OCI-LY7 (cell line): ENCODE results near the gene ITGB8. TPM values are rescaled to one million over a fixed set of nuclear protein-coding genes. Genes with fewer than 3 reads are reported as not detected.

ENCODE experiments used
- BruUV-seq: library from RNA; stranded (reverse); fragments of 400-500 nt; replicated peaks from 2 replicates; lab custom pipeline; 2021; lab: Mats Ljungman, UMichigan
- CTCF ChIA-PET: fragments of 300-600 bp; sonication (Branson Sonifier 250); formaldehyde crosslinking; loops from one replicate; lab custom pipeline; 2022; ENCODE audit warnings: antibody characterized with exemption; ENCODE audit not compliant: unreplicated experiment; lab: Charles Lee
- POLR2A ChIA-PET: fragments of 300-600 bp; sonication (Branson Sonifier 250); formaldehyde crosslinking; loops from one replicate; lab custom pipeline; 2022; ENCODE audit warnings: antibody characterized with exemption; lab: Charles Lee
- DNase-seq: peaks from one replicate; pipeline ENCODE4 v3.0.0-alpha.2; 2015; ENCODE audit warnings: low spot score
- H2AFZ ChIP-seq: fragments of 200-600 bp; sonication (generic), shearing (Covaris generic); 2 replicates; pipeline ENCODE4 v1.6.1; 2014; ENCODE audit warnings: mild to moderate bottlenecking, antibody characterized with exemption, low read length, moderate library complexity
- H3K27ac ChIP-seq: fragments of 200-600 bp; sonication (generic); 2 replicates; pipeline ENCODE4 v1.5.1; 2014; ENCODE audit warnings: mixed run types, low read depth, mild to moderate bottlenecking, moderate library complexity, low read length, inconsistent platforms; ENCODE audit not compliant: poor library complexity, severe bottlenecking
- H3K36me3 ChIP-seq: fragments of 200-600 bp; sonication (generic); 2 replicates; pipeline ENCODE4 v1.6.1; 2014; ENCODE audit warnings: mild to moderate bottlenecking, antibody characterized with exemption, low read length, moderate library complexity, mixed read lengths; ENCODE audit not compliant: insufficient read depth
- H3K4me1 ChIP-seq: fragments of 200-600 bp; sonication (generic); 2 replicates; pipeline ENCODE4 v1.5.1; 2014; ENCODE audit warnings: mild to moderate bottlenecking, low read length; ENCODE audit not compliant: insufficient read depth, poor library complexity, severe bottlenecking
- H3K4me2 ChIP-seq: fragments of 200-600 bp; sonication (generic); 2 replicates; pipeline ENCODE4 v1.6.1; 2014; ENCODE audit warnings: mild to moderate bottlenecking, low read length
- H3K4me3 ChIP-seq: fragments of 200-600 bp; sonication (generic); 2 replicates; pipeline ENCODE4 v1.5.1; 2014; ENCODE audit warnings: mild to moderate bottlenecking, low read depth, low read length; ENCODE audit not compliant: poor library complexity, severe bottlenecking
- H3K79me2 ChIP-seq: fragments of 200-600 bp; sonication (generic); 2 replicates; pipeline ENCODE4 v1.6.1; 2016; ENCODE audit warnings: low read depth, mild to moderate bottlenecking, low read length, moderate library complexity, mixed read lengths; ENCODE audit not compliant: insufficient read depth
- H3K9me2 ChIP-seq: fragments of 200-600 bp; sonication (generic); 2 replicates; pipeline ENCODE4 v1.6.1; 2016; ENCODE audit warnings: mild to moderate bottlenecking, low read length, mixed read lengths; ENCODE audit not compliant: insufficient read depth
- H3K9me3 ChIP-seq: fragments of 200-600 bp; sonication (generic); 2 replicates; pipeline ENCODE4 v1.6.1; 2014; ENCODE audit warnings: mild to moderate bottlenecking, mixed run types, low read length, mixed read lengths
- H4K20me1 ChIP-seq: fragments of 200-600 bp; sonication (generic); 2 replicates; pipeline ENCODE4 v1.6.1; 2014; ENCODE audit warnings: mild to moderate bottlenecking, antibody characterized with exemption, low read length, moderate library complexity, mixed read lengths; ENCODE audit not compliant: insufficient read depth
- CTCF ChIP-seq: fragments of 200-600 bp; sonication (generic); conservative IDR thresholded peaks from 2 replicates; pipeline ENCODE4 v1.5.1; 2014; ENCODE audit warnings: mild to moderate bottlenecking, antibody characterized with exemption, low read length, moderate library complexity, mixed read lengths
- EZH2phosphoT487 ChIP-seq: fragments of 200-600 bp; sonication (generic); IDR thresholded peaks from 2 replicates; pipeline ENCODE4 v1.6.1; 2018; ENCODE audit warnings: low read depth, borderline replicate concordance, mild to moderate bottlenecking, mixed run types, antibody characterized with exemption, low read length, moderate library complexity, mixed read lengths
- intact Hi-C: fragments of 100-400 bp; cut with micrococcal nuclease; formaldehyde crosslinking; loops from one replicate; pipeline ENCODE4 v1.10.0; 2022; ENCODE audit not compliant: unreplicated experiment
- total RNA-seq, 2 experiments: library from RNA; depleted of rRNA in 1 of 2; stranded (reverse); fragments of >200 nt in 1 of 2; shearing (Covaris generic) in 1 of 2; gene quantifications; 2 replicates each; pipeline ENCODE4 v1.2.3, GENCODE V29; 2014 to 2022

The ITGB8 gene
- total RNA-seq, 2 experiments from 2014 or later = not detected

- no TSS peak for BruUV-seq
Measured at GRCh38 chr7:20441346-20441745, 110.6 kb downstream of the ITGB8 start.

GRCh38 chr7:20441991-20442441 is 111.3 kb downstream of the ITGB8 start:
- POLR2A ChIA-PET = interaction anchor here (0.7 kb wide), 1 partner anchor 300 kb away, joined by 4 read pairs; no protein-coding TSS in a partner anchor
- Histone ChIP-seq H3K27ac (no peak overlapping the region), H3K4me2 (no peak overlapping the region), H3K9me3 (no peaks in the 10 kb centered on the region), H3K4me3 (no peak overlapping the region), H2AFZ (no peak overlapping the region), H3K79me2 (no peaks in the 10 kb centered on the region), H3K4me1 (peaks cover 11% of the 10 kb centered on the region), H3K36me3 (no peaks in the 10 kb centered on the region), H3K9me2 (no peaks in the 10 kb centered on the region), H4K20me1 (no peaks in the 10 kb centered on the region)
- TF ChIP-seq EZH2phosphoT487 (no peak), CTCF (no peak)
- no TSS peak for BruUV-seq
- CTCF ChIA-PET = no interaction called here
- DNase-seq = no peak
- intact Hi-C loops = loop anchor here (10.0 kb wide), 1 partner anchor 697 kb away; no protein-coding TSS in a partner anchor

More at GRCh38 chr7:20441346-20441745, 110.6 kb downstream of the ITGB8 start:
- ChIA-PET CTCF (no interaction called here), POLR2A (no interaction called here)
- Histone ChIP-seq H3K36me3 (no peaks in the 10 kb centered on the region), H3K9me2 (no peaks in the 10 kb centered on the region), H2AFZ (no peak overlapping the region), H3K9me3 (no peaks in the 10 kb centered on the region), H3K4me3 (no peak overlapping the region), H3K79me2 (no peaks in the 10 kb centered on the region), H4K20me1 (no peaks in the 10 kb centered on the region), H3K4me2 (no peak overlapping the region), H3K4me1 (peaks cover 11% of the 10 kb centered on the region), H3K27ac (no peak overlapping the region)
- no peak for DNase-seq
- intact Hi-C loops = loop anchor here (10.0 kb wide), 1 partner anchor 697 kb away; no protein-coding TSS in a partner anchor
- TF ChIP-seq EZH2phosphoT487 (no peak), CTCF (no peak)

GRCh38 chr7:20442951-20443350 is 112.3 kb downstream of the ITGB8 start:
- H3K79me2 ChIP-seq = no peaks in the 10 kb centered on the region
- H3K4me3 ChIP-seq = no peak overlapping the region
- TF ChIP-seq CTCF = no peak
- no peak for TF ChIP-seq EZH2phosphoT487
- H2AFZ ChIP-seq = no peak overlapping the region
- DNase-seq = no peak
- no TSS peak for BruUV-seq
- H3K36me3 ChIP-seq = no peaks in the 10 kb centered on the region
- ChIA-PET POLR2A (no interaction called here), CTCF (no interaction called here)
- no peaks in the 10 kb centered on the region for H4K20me1 ChIP-seq
- H3K4me1 ChIP-seq = peaks cover 11% of the 10 kb centered on the region
- H3K27ac ChIP-seq = no peak overlapping the region
- no peaks in the 10 kb centered on the region for H3K9me3 ChIP-seq
- H3K9me2 ChIP-seq = no peaks in the 10 kb centered on the region
- no peak overlapping the region for H3K4me2 ChIP-seq
- intact Hi-C loops = loop anchor here (10.0 kb wide), 1 partner anchor 698 kb away; no protein-coding TSS in a partner anchor
